A673 (cell line): Measurements from ENCODE around the gene VWA8. TPM values are rescaled to one million over a fixed set of nuclear protein-coding genes. Genes with fewer than 3 reads are reported as not detected.

Experiments
- BruUV-seq: library from RNA; stranded (reverse); fragments of 400-500 nt; replicated peaks from 2 replicates; lab custom pipeline; 2021; lab: Mats Ljungman, UMichigan
- CTCF ChIA-PET: fragments of 300-600 bp; sonication (Branson Sonifier 250); formaldehyde crosslinking; loops from one replicate; lab custom pipeline; 2022; ENCODE audit warnings: antibody characterized with exemption; lab: Charles Lee
- POLR2A ChIA-PET: fragments of 300-600 bp; sonication (Branson Sonifier 250); formaldehyde crosslinking; loops from one replicate; lab custom pipeline; 2022; ENCODE audit warnings: antibody characterized with exemption; ENCODE audit not compliant: low non-redundant PET; lab: Charles Lee
- DNase-seq: peaks from one replicate; pipeline ENCODE4 v3.0.0-alpha.2; 2015; ENCODE audit warnings: low spot score
- H3K27ac ChIP-seq: fragments of 200-600 bp; sonication (generic); 2 replicates; pipeline ENCODE4 v1.5.1; 2016; ENCODE audit warnings: mixed run types, low read depth, mild to moderate bottlenecking, mixed read lengths, antibody characterized with exemption, low read length; ENCODE audit not compliant: poor library complexity, severe bottlenecking
- H3K27me3 ChIP-seq: fragments of 200-600 bp; sonication (generic); replicated peaks from 2 replicates; pipeline ENCODE4 v1.6.1; 2017; ENCODE audit warnings: mixed run types, low read depth, mild to moderate bottlenecking, mixed read lengths, antibody characterized with exemption, low read length; ENCODE audit not compliant: insufficient read depth, poor library complexity
- H3K36me3 ChIP-seq: fragments of 200-600 bp; sonication (generic); 2 replicates; pipeline ENCODE4 v1.6.1; 2016; ENCODE audit warnings: mixed run types, mild to moderate bottlenecking, mixed read lengths, antibody characterized with exemption, low read length; ENCODE audit not compliant: insufficient read depth, poor library complexity, severe bottlenecking
- H3K4me1 ChIP-seq: fragments of 200-600 bp; sonication (generic); 2 replicates; pipeline ENCODE4 v1.6.1; 2017; ENCODE audit warnings: mixed run types, mild to moderate bottlenecking, mixed read lengths, antibody characterized with exemption, low read length; ENCODE audit not compliant: insufficient read depth, poor library complexity, severe bottlenecking
- H3K4me3 ChIP-seq: fragments of 200-600 bp; sonication (generic); 2 replicates; pipeline ENCODE4 v1.5.1; 2016; ENCODE audit warnings: low read depth, mixed run types, mild to moderate bottlenecking, mixed read lengths, low read length; ENCODE audit not compliant: poor library complexity, severe bottlenecking
- H3K9me3 ChIP-seq: fragments of 200-600 bp; sonication (generic); 2 replicates; pipeline ENCODE4 v1.6.1; 2016; ENCODE audit warnings: mixed run types, low read depth, mild to moderate bottlenecking, mixed read lengths, antibody characterized with exemption, low read length; ENCODE audit not compliant: poor library complexity, severe bottlenecking
- CTCF ChIP-seq: fragments of 300-800, 200-600 bp; sonication (generic); conservative IDR thresholded peaks from 2 replicates; pipeline ENCODE4 v1.5.1; 2017; ENCODE audit warnings: low read depth, mild to moderate bottlenecking, antibody characterized with exemption, low read length, moderate library complexity, mixed read lengths
- EZH2 ChIP-seq: fragments of 200-600 bp; sonication (generic); IDR thresholded peaks from 2 replicates; pipeline ENCODE4 v1.6.1; 2017; ENCODE audit warnings: borderline replicate concordance, low read depth, mild to moderate bottlenecking, mixed read lengths, antibody characterized with exemption, low read length; ENCODE audit not compliant: poor library complexity, severe bottlenecking
- intact Hi-C: fragments of 100-400 bp; cut with micrococcal nuclease; formaldehyde crosslinking; loops from one replicate; pipeline ENCODE4 v1.10.0; 2022; ENCODE audit not compliant: unreplicated experiment
- total RNA-seq: library from RNA; stranded (reverse); gene quantifications from 2 replicates; pipeline ENCODE4 v1.2.3, GENCODE V29; 2021

The VWA8 gene
- total RNA-seq, 1 experiment from 2014 or later: 18.5 TPM

DNA sequence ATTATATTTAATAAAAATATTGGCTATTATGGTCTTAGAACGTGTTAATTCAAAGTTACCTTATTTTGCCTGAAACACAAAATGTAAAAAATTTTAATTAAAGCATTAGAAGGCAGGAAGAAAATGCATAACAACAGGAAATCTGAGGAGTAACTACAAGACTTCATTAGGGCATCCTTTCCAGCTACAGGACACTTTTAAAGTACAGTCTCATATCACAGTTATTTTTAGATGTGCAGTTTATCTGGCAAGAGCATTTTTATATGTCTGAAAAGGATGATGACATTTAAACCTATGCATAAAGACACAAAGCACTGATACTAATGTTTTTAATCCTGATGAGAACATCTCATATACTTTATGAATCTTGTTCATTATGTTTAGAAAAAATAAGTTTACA is 247.5 kb downstream of the VWA8 start:
- CTCF ChIA-PET: no interaction called here
- no peak overlapping the region for H3K4me3 ChIP-seq

GRCh38 chr13:41710771-41711170 is 250.1 kb downstream of the VWA8 start:
- H3K4me3 ChIP-seq: no peak overlapping the region
- no peak for TF ChIP-seq EZH2
- no peak for TF ChIP-seq CTCF
- H3K9me3 ChIP-seq: no peaks in the 10 kb centered on the region
- ChIA-PET CTCF (no interaction called here), POLR2A (no interaction called here)
- intact Hi-C loops: no loop called here
- H3K4me1 ChIP-seq: no peaks in the 10 kb centered on the region
- no peak overlapping the region for H3K27ac ChIP-seq
- no peak for DNase-seq
- no peaks in the 10 kb centered on the region for H3K36me3 ChIP-seq
- no peaks in the 10 kb centered on the region for H3K27me3 ChIP-seq
- no TSS peak for BruUV-seq

More for the DNA sequence above, 247.5 kb downstream of the VWA8 start:
- H3K27me3 ChIP-seq: no peaks in the 10 kb centered on the region
- POLR2A ChIA-PET: no interaction called here
- BruUV-seq: no TSS peak
- TF ChIP-seq EZH2 (no peak), CTCF (no peak)
- intact Hi-C loops: no loop called here
- no peaks in the 10 kb centered on the region for H3K4me1 ChIP-seq
- no peak overlapping the region for H3K27ac ChIP-seq
- no peaks in the 10 kb centered on the region for H3K9me3 ChIP-seq
- no peak for DNase-seq
- H3K36me3 ChIP-seq: no peaks in the 10 kb centered on the region

- Histone ChIP-seq H3K4me3 (no peak overlapping the region), H3K27ac (no peak overlapping the region), H3K4me1 (no peaks in the 10 kb centered on the region), H3K9me3 (no peaks in the 10 kb centered on the region), H3K36me3 (no peaks in the 10 kb centered on the region), H3K27me3 (no peaks in the 10 kb centered on the region)
- intact Hi-C loops: no loop called here
- no peak for DNase-seq
- POLR2A ChIA-PET: interaction anchor here (0.7 kb wide), 1 partner anchor 28 kb away, joined by 4 read pairs; no protein-coding TSS in a partner anchor
- no TSS peak for BruUV-seq
- CTCF ChIA-PET: no interaction called here
- TF ChIP-seq EZH2: no peak
- TF ChIP-seq CTCF: no peak
Observed at GRCh38 chr13:41709511-41709910, 251.4 kb downstream of the VWA8 start.
